Mononuclear cell (primary cell): ENCODE data around the gene KRTAP17-1. TPM values are rescaled to one million over a fixed set of nuclear protein-coding genes. Genes with fewer than 3 reads are reported as not detected.
"Not testable (repeated sequence)": the region's sequence is repeated elsewhere in the genome, so short reads cannot be mapped to it uniquely, and the experiment has no call there.

Experiments used
- H3K27me3 ChIP-seq: 2 replicates; pipeline ENCODE4 v1.6.0; 2011; ENCODE audit warnings: low read length, control low read depth; ENCODE audit not compliant: insufficient read depth
- H3K4me1 ChIP-seq: 2 replicates; pipeline ENCODE4 v1.5.1; 2011; ENCODE audit warnings: mild to moderate bottlenecking, low read length, control low read depth; ENCODE audit not compliant: insufficient read depth
- H3K4me3 ChIP-seq: 2 replicates; pipeline ENCODE4 v1.5.1; 2011; ENCODE audit warnings: mild to moderate bottlenecking, low read length, moderate library complexity
- H3K9me3 ChIP-seq: 2 replicates; pipeline ENCODE4 v1.5.1; 2011; ENCODE audit warnings: low read depth, mild to moderate bottlenecking, control low read depth, low read length
- total RNA-seq: library from RNA; depleted of rRNA; stranded (reverse); fragments of >200 nt; gene quantifications from one replicate; pipeline ENCODE4 v1.2.3, GENCODE V29; 2012

The KRTAP17-1 gene, protein sequence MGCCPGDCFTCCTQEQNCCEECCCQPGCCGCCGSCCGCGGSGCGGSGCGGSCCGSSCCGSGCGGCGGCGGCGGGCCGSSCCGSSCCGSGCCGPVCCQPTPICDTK
- not detected for total RNA-seq

DNA sequence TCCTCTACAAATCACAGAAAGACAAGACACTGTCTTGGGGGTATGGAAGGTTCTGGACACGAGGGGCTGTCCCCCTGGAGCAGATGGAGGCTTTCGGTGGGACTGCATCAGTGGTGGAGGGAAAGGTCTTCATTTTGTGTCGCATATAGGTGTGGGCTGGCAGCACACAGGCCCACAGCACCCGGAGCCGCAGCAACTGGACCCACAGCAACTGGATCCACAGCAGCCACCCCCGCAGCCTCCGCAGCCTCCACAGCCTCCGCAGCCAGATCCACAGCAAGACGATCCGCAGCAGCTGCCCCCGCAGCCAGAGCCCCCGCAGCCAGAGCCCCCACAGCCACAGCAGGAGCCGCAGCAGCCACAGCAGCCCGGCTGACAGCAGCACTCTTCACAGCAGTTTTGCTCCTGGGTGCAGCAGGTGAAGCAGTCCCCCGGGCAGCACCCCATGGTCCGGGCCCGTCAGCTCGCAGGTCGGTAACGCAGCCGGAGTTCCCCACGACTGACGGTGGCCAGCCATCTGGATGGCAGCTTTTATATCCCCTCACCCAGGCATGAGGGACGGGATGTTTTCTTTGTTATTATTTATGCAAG lies at the start of gene KRTAP17-1:
KRTAP17-1 (minus strand) TSS at position 507 of the 591 bp plus-strand sequence; CDS start at position 447, 60 bp downstream.
- Histone ChIP-seq H3K9me3 (no peaks in the 10 kb centered on the region), H3K4me3 (no peak within 1 kb of the TSS), H3K27me3 (no peaks in the 10 kb centered on the region), H3K4me1 (no peaks in the 10 kb centered on the region)

DNA sequence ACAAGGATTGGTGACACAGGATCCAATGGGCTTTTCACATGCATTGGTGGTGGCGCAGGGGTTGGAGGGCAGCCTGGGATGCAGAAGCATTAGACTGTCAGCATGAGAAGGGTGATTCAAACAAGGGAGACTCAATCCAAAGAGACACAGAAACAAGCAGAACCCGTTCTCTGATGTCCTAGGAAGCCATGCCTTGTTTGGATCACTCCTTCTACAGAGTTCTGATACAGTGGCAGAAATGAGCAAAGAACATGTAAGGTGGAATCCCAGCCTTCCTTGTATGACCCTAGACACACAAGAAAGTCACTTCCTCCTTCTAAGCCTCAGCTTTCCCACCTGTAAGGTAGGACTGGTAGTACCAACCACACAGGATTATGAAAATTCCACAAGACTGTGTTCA lies 48.4 kb upstream of the KRTAP17-1 start:
- Histone ChIP-seq H3K4me1 (no peaks in the 10 kb centered on the region), H3K9me3 (no peaks in the 10 kb centered on the region), H3K4me3 (no peak overlapping the region), H3K27me3 (no peaks in the 10 kb centered on the region)

DNA sequence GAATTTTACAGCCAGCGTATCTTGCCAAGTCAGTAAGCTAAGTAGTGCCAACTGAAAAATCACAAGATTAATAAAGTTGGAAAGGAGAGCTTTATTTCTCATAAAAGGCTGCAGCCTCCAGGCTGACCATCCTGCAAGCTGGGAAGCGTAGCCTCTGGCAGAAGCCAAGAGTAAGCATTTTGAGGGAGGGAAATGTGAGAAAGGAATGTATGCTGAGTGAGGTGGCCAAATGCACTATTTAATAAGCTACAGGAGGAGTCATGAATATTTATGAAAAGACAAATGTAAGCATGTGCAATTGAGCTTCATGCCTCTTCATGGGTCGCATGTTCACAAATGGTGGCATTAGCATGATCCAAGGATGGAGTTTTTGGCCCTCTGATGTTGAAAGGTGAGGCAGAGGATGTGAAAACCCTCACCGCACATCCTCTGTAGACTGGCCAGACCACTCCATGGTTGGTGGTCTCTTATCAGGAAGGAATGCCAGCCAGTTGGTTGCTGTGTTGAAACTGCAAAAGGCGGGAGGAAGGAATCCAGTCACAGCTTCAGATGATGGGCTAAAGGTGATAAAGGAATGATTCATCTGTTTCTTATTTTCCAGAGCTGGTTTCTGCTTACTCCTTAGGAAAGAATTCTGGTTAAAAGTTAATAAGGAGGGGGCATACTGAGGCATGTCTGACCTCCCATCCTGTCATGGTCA lies 44.9 kb upstream of the KRTAP17-1 start:
- no peaks in the 10 kb centered on the region for H3K27me3 ChIP-seq
- no peak overlapping the region for H3K4me3 ChIP-seq
- H3K4me1 ChIP-seq: no peaks in the 10 kb centered on the region
- H3K9me3 ChIP-seq: no peaks in the 10 kb centered on the region

DNA sequence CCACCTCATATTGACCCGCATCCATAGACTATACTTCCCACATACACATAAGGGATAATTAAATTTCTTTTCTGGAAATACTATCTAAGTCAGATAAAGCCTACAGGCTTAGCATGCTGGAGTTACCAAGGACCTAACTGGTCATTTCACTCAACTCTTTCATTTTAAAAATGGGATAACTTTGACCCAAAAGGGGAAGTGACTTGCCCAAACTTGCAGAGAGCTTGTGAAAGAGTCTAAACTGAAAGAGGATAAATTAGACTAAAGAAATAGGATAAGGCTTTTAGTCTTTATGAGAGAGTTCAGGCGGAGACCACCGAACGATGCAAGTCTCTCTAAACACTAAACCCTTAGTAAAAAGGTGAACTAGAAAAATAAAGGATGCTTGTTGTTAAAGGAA lies 39.0 kb upstream of the KRTAP17-1 start:
- no peaks in the 10 kb centered on the region for H3K4me1 ChIP-seq
- no peaks in the 10 kb centered on the region for H3K9me3 ChIP-seq
- H3K27me3 ChIP-seq: no peaks in the 10 kb centered on the region
- no peak overlapping the region for H3K4me3 ChIP-seq

DNA sequence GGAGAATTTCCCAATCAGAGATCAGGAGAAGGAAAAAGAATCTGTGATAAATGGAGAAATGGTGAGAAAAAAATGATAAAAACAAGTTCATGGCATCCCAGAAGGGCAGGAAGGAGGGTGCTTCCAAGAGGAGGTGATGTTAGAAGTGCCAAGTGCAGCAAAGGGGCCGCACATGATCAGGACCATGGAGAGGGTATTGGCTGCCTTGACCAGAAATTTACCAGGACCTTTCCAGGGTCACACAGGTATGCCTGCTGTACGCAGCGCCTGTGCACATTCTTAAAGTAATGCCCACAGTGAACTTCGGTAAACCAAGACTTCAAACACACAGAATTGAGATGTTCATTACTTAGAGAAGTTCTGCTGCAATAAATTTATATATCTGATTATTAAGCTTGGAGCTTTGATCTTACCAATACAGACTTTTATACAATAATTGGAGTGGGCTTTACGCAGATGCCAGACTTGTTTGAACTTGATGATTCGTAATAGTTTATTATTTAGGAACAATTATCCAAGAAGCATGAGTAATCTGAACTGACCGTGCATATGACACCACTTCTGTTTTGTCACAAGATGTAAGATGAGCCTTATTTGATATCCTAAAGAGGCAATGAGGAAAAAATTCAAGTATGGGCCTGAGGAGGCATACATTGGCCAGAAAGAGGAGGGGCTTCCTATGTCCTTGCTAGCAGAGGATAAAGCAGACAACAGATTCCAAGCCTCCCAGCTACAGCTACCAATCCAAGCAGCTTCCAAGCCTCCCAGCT lies 37.3 kb upstream of the KRTAP17-1 start:
- Histone ChIP-seq H3K4me3 (no peak overlapping the region), H3K9me3 (no peaks in the 10 kb centered on the region), H3K4me1 (no peaks in the 10 kb centered on the region), H3K27me3 (no peaks in the 10 kb centered on the region)

DNA sequence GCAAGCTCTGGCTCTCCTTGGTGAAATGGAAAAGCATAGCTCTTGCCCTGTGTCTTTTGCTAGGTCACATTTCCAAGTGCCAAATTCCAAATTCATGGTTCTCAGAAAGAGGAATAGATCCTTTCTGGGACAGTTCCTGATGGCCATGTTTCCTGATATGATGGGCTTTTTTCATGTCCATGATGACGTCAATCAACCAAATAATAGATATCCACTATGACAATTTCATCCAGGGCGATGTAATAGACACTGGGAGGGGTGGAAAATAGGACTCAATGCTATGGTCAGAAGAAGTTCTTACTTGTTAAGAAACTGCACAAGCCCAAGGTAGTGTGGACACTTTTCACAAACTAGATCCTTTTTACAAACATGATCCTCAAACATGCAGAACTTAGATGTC lies 35.7 kb upstream of the KRTAP17-1 start:
- Histone ChIP-seq H3K9me3 (no peaks in the 10 kb centered on the region), H3K4me1 (no peaks in the 10 kb centered on the region), H3K4me3 (no peak overlapping the region), H3K27me3 (no peaks in the 10 kb centered on the region)

DNA sequence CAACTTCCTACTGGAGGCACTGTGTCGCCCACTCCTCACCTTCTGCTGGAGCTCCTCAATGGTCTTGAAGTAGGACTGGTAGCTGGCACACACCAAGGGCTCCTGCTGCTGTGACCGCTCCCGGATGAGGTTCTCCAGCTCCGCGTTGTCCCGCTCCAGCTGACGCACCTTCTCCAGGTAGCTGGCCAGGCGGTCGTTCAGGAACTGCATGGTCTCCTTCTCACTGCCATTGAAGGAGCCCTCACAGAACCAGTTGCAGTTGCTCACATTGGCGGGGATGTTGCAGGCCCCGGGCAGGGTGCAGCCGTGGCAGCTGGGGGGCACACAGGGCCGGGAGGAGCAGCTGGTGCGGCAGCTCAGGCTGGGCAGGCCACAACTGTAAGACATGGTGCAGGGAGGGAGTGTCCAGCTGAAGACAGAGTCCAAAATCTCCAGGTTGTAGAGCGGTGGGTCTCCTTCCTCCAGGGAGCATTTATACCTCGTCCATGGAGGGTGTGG lies 34.9 kb upstream of the KRTAP17-1 start, which contains the start of gene KRT33A:
KRT33A (minus strand) TSS at position 448 of the 498 bp plus-strand sequence; CDS start at position 387, 61 bp downstream.
- H3K4me1 ChIP-seq, H3K4me3 ChIP-seq, H3K27me3 ChIP-seq, H3K9me3 ChIP-seq: not testable (repeated sequence)

DNA sequence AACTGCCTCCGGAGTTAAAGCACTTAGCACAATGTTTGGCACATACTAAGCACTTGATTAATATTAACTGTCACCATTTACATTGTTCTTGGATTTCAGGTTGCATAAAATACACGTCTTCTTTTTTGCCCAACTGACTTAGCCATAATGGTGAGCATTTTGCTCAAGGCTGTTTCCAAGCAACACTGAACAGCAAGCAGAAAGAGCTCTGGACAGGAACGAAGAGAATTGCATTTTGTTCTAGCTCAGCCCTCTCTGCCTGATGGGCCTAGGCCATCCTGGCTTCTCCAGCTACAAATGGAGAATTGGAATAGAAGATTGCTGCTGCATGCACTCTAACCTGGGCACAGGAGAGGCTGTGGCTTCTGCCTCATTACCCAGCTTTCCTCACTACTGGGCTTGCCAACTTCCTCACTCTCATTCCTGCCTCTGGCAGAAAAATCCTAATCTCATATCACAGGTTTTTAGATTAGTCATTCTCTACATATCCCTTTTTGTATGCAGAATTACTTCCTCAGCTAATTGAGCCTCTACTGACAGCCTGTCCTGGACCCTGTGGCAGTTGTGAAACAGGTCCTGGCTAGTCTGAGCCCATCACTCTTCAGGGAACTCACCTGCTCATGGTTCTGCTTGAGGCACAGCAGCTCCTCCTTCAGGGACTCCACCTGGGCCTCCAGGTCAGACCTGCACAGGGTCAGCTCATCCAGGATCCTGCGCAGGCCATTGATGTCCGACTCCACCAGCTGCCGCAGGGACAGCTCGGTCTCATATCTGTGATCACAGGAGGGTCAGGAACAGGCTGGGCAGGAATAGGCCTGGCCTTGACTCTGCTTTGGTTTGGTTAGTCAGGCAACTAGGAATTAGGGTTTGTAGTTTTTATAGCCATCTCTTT lies 32.6 kb upstream of the KRTAP17-1 start:
- Histone ChIP-seq H3K9me3 (no peaks in the 10 kb centered on the region), H3K27me3 (no peaks in the 10 kb centered on the region), H3K4me3 (no peak overlapping the region), H3K4me1 (no peaks in the 10 kb centered on the region)

DNA sequence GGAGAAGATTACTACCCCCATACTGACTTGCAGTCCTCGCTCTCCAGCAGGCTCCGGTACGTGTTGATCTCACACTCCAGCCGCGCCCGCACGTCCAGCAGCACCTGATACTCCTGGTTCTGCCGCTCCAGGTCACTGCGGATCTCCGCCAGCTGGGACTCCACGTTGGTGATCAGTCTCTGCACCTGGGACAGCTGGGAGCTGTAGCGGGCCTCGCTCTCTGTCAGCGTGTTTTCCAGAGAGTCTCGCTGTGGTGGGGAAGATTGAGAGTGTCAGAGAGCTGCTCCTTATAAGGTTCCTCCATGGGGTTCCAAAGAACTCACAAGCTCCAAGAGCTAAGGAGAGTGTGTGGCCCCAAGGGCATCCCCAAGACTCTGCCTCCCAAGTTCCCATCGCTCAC lies 30.9 kb upstream of the KRTAP17-1 start:
- H3K4me1 ChIP-seq, H3K27me3 ChIP-seq, H3K4me3 ChIP-seq, H3K9me3 ChIP-seq: not testable (repeated sequence)

DNA sequence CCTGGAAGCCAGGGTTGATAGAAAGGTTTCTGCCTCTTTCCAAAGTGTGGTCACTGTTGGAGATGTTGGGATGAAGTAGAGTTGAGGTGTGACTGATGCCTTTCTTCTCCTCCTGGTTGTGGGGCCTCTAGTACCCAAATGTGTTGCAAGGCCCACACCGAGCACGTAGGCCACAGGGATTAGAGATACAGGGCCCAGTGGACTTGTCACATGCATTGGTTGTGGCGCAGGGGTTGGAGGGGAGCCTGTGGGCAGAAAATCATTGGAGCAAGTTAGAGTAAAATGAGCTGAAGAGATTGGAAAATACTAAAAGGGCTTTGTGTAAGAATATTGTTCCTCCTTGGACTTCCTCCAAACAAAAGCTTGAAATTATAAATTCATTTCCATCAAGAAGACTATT lies 30.5 kb upstream of the KRTAP17-1 start:
- H3K4me3 ChIP-seq: no peak overlapping the region
- H3K27me3 ChIP-seq: no peaks in the 10 kb centered on the region
- no peaks in the 10 kb centered on the region for H3K9me3 ChIP-seq
- H3K4me1 ChIP-seq: peaks cover 3% of the 10 kb centered on the region

DNA sequence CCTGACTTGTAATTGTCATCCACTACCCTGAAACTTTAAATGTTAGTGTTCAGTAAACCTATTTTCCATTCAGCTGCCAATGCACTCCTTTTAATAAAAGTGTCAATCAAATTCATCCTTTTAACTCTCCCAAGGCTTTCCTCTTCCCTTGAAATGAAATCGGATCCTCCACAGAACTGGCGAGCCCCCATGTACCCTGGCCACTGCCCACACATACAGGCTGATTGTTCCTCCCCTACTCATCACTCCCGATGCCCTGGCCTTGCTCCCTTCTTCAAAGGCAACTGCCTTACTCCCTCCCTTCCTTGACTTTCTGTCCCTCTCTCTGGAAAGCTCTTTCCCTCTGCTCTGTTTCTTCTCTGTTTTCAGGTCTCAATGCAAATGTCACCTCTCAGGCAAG lies 27.5 kb upstream of the KRTAP17-1 start:
- peaks cover 27% of the 10 kb centered on the region for H3K4me1 ChIP-seq
- H3K9me3 ChIP-seq: no peaks in the 10 kb centered on the region
- H3K4me3 ChIP-seq: no peak overlapping the region
- H3K27me3 ChIP-seq: no peaks in the 10 kb centered on the region

DNA sequence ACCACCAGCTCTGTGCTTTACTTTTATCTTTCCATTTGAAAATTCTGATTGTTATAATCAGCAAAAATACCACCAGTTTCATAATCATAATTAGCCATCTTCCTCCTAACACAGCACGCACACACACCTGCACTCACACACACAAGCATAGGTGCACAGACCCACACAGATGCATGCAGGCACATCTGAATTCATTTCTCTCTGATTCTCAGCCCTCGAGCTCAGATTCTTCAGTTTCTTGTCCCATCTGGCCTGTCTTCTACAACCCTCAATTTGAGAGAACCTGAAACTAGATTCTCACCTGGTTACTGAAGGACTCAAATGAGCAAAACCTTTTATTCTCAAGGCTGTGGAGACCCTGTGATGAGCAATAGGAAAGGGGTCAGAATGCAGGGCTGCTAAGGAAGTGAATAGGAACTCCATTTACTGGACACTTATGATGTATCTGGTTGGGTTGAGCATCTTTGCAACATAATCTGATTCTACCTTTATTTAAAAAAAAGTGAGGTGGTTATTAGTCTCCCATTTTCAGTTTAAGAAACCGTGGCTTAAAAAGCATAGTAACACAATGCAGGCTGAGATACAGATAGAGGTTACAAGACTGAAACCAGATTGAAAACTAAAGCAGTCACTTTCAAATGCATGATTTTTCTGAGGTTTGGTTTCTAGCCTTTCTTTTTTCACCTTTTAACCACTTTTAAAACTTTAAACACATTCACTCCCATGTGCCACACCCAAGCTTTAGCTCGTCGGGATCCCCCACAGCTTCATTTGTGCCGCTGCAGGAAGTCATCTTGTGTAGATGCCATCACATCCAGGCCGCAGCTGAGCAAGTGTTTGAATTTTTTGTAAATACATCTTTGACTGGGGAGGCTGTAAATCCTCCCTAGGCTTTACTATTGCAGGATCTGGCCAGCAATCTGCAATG lies 25.7 kb upstream of the KRTAP17-1 start:
- H3K4me1 ChIP-seq: peaks cover 27% of the 10 kb centered on the region
- H3K4me3 ChIP-seq: no peak overlapping the region
- no peaks in the 10 kb centered on the region for H3K9me3 ChIP-seq

DNA sequence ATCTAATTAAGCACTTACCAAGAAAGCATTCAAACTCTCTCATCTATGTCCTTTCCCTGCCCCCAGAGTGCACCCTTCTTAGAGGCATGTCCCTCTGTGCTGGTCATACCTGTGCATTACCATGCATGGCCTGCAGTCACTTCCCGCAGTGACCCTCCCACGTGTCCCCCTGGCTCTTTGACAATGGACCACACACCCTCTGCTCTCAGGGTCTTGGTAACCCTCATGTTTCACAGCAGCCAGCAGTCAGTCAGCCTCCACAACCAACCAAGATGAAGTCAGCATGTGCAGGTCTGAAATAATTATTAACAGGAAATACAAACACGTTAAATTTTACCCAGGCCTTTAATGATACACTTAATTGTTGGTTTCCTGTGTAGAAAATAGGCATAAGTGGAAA lies 25.0 kb upstream of the KRTAP17-1 start:
- Histone ChIP-seq H3K4me1 (peaks cover 30% of the 10 kb centered on the region), H3K27me3 (no peaks in the 10 kb centered on the region), H3K9me3 (no peaks in the 10 kb centered on the region), H3K4me3 (no peak overlapping the region)

More for the DNA sequence above, 25.7 kb upstream of the KRTAP17-1 start:
- H3K27me3 ChIP-seq: no peaks in the 10 kb centered on the region
